DOHH2 (cell line): ENCODE results near the gene PRKAR1B.

ENCODE experiments used
- EZH2phosphoT487 ChIP-seq: fragments of 200-600 bp; sonication (generic); IDR thresholded peaks from 2 replicates; pipeline ENCODE4 v1.6.1; 2017; ENCODE audit warnings: borderline replicate concordance, mild to moderate bottlenecking, antibody characterized with exemption, low read length, moderate library complexity, mixed read lengths
- TF ChIP-seq, protein P1 (sequence below): fragments of 200-600 bp; sonication (generic); IDR thresholded peaks from one replicate; pipeline ENCODE4 v1.5.1; 2014; ENCODE audit warnings: antibody characterized with exemption, mild to moderate bottlenecking, low read depth, low read length; ENCODE audit not compliant: poor library complexity, severe bottlenecking

GRCh38 chr7:600149-601035 lies 126.7 kb downstream of the PRKAR1B start:
- TF ChIP-seq, protein P1, sequence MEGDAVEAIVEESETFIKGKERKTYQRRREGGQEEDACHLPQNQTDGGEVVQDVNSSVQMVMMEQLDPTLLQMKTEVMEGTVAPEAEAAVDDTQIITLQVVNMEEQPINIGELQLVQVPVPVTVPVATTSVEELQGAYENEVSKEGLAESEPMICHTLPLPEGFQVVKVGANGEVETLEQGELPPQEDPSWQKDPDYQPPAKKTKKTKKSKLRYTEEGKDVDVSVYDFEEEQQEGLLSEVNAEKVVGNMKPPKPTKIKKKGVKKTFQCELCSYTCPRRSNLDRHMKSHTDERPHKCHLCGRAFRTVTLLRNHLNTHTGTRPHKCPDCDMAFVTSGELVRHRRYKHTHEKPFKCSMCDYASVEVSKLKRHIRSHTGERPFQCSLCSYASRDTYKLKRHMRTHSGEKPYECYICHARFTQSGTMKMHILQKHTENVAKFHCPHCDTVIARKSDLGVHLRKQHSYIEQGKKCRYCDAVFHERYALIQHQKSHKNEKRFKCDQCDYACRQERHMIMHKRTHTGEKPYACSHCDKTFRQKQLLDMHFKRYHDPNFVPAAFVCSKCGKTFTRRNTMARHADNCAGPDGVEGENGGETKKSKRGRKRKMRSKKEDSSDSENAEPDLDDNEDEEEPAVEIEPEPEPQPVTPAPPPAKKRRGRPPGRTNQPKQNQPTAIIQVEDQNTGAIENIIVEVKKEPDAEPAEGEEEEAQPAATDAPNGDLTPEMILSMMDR = no peak
- TF ChIP-seq EZH2phosphoT487 = no peak
